HCT116 (cell line): ENCODE results near the gene SHC4.
A peak's percentile ranks its signal among the peaks of the same experiment; 100 is the strongest.

Experiments used
- CEBPB ChIP-seq: IDR thresholded peaks from 2 replicates; pipeline ENCODE4 v1.6.1; 2012; ENCODE audit warnings: low read depth
- EZH2phosphoT487 ChIP-seq: fragments of 200-600 bp; IDR thresholded peaks from 2 replicates; pipeline ENCODE4 v1.6.1; 2018; ENCODE audit warnings: antibody characterized with exemption, borderline replicate concordance
- JUND ChIP-seq: IDR thresholded peaks from 2 replicates; pipeline ENCODE4 v1.6.1; 2012
- POLR2A ChIP-seq: IDR thresholded peaks from 2 replicates; pipeline ENCODE4 v1.7.0; 2011; ENCODE audit warnings: borderline replicate concordance; ENCODE audit not compliant: insufficient read depth, insufficient read length; ENCODE audit errors: extremely low read depth
- SRF ChIP-seq: IDR thresholded peaks from 2 replicates; pipeline ENCODE4 v1.6.1; 2012; ENCODE audit warnings: low read depth
- TCF7L2 ChIP-seq: IDR thresholded peaks from 2 replicates; pipeline ENCODE4 v1.7.0; 2011; ENCODE audit warnings: borderline replicate concordance, inconsistent platforms; ENCODE audit not compliant: insufficient read depth, insufficient read length; ENCODE audit errors: extremely low read depth
- YY1 ChIP-seq: IDR thresholded peaks from 2 replicates; pipeline ENCODE4 v1.6.1; 2011; ENCODE audit warnings: low read length, low read depth, moderate library complexity, mild to moderate bottlenecking; ENCODE audit not compliant: insufficient replicate concordance; ENCODE audit errors: extremely low read depth
- ZNF274 ChIP-seq: fragments of 200-500 bp; sonication (Bioruptor generic); IDR thresholded peaks from 2 replicates; pipeline ENCODE4 v1.6.1; 2014; ENCODE audit warnings: mild to moderate bottlenecking, low read depth, low read length, inconsistent platforms
- TF ChIP-seq, protein P1 (sequence below), 3 experiments: fragments of 200-600 bp in 1 of 3; sonication (generic) in 1 of 3; IDR thresholded peaks in 2 of 3; conservative IDR thresholded peaks in 1 of 3; 2 replicates each; pipeline ENCODE4 v1.5.1; 2012 to 2017; ENCODE audit warnings: low read depth in 2 of 3, low read length in 2 of 3, antibody characterized with exemption in 1 of 3, borderline replicate concordance in 1 of 3, control low read depth in 1 of 3, mild to moderate bottlenecking in 1 of 3, mixed read lengths in 1 of 3, mixed run types in 1 of 3, moderate library complexity in 1 of 3; ENCODE audit not compliant: insufficient read depth in 1 of 3

GRCh38 chr15:48939648-48940047 lies 24.1 kb downstream of the SHC4 start:
- TF ChIP-seq YY1, result no peak
- TF ChIP-seq, protein P1, sequence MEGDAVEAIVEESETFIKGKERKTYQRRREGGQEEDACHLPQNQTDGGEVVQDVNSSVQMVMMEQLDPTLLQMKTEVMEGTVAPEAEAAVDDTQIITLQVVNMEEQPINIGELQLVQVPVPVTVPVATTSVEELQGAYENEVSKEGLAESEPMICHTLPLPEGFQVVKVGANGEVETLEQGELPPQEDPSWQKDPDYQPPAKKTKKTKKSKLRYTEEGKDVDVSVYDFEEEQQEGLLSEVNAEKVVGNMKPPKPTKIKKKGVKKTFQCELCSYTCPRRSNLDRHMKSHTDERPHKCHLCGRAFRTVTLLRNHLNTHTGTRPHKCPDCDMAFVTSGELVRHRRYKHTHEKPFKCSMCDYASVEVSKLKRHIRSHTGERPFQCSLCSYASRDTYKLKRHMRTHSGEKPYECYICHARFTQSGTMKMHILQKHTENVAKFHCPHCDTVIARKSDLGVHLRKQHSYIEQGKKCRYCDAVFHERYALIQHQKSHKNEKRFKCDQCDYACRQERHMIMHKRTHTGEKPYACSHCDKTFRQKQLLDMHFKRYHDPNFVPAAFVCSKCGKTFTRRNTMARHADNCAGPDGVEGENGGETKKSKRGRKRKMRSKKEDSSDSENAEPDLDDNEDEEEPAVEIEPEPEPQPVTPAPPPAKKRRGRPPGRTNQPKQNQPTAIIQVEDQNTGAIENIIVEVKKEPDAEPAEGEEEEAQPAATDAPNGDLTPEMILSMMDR (IDR thresholded peaks at IDR 0.05 in 2 of 3, conservative IDR thresholded peaks at IDR 0.05 in 1 of 3; ENCODE audit: borderline replicate concordance in 1 of 3, insufficient read depth in 1 of 3, low read depth in 2 of 3, low read length in 2 of 3), result no peak
- TF ChIP-seq ZNF274, result no peak
- TF ChIP-seq POLR2A, result no peak
- TF ChIP-seq CEBPB, result no peak
- TF ChIP-seq EZH2phosphoT487, result no peak
- peak; percentile 39; the same call in 1 of the 2 replicates for TF ChIP-seq JUND
- TF ChIP-seq SRF, result no peak
- no peak for TF ChIP-seq TCF7L2
